Measurements from ENCODE around the gene ZNF300. TPM values are rescaled to one million over a fixed set of nuclear protein-coding genes. Genes with fewer than 3 reads are reported as not detected.
"Not testable (repeated sequence)": the region's sequence is repeated elsewhere in the genome, so short reads cannot be mapped to it uniquely, and the experiment has no call there.

Gene ZNF300
- polyA plus RNA-seq, 10 donors = 8.6 to 17.6 (median 10.4) TPM

- DNase-seq = peak; percentile 81 to 91 (median 83)
These were observed 58.0 kb downstream of the ZNF300 start for GRCh38 chr5:150846654-150847333.

GRCh38 chr5:150846308-150846653 is 58.5 kb downstream of the ZNF300 start, which contains the start of gene IRGM:
IRGM (plus strand) TSS chr5:150846521; CDS start chr5:150848124, 1,603 bp downstream.
- not testable (repeated sequence) for DNase-seq

DNA sequence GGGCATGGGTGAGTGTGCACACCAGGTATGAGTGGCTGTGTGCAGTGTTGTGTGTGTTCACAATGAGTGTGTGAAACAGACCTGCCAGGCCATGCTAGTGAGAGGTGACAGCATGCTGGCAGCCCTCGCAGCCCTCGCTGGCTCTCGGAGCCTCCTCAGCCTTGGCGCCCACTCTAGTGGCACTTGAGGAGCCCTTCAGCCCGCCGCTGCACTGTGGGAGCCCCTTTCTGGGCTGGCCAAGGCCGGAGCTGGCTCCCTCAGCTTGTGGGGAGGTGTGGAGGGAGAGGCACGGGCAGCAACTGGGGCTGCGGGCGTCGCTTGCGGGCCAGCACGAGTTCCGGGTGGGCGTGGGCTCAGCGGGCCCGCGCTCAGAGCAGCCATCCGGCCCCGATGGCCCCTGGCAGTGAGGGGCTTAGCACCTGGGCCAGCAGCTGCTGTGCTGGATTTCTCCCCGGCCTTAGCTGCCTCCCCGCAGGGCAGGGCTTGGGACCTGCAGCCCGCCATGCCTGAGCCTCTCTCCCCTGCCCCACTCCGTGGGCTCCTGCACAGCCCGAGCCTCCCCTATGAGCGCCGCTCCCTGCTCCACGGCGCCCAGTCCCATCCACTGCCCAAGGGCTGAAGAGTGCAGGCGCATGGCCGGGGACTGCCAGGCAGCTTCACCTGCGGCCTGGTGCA is 59.5 kb downstream of the ZNF300 start:
- DNase-seq = not testable (repeated sequence)

Other genes with a start within 250 kb of the ZNF300 start
- gene MYOZ3, start 243.7 kb downstream of the ZNF300 start, polyA plus RNA-seq (ENCODE audit: insufficient read length in 10 of 10) = 10 to 100 TPM in 9 of 10 donors, 1 to 10 TPM in 1; 9.8 to 20.8 (median 12.3) TPM
- 10 to 100 TPM; 36.1 to 53.9 (median 45.0) TPM for gene RBM22, start 203.9 kb downstream of the ZNF300 start, polyA plus RNA-seq (ENCODE audit: insufficient read length in 10 of 10)
- 10 to 100 TPM; 31.0 to 47.0 (median 40.5) TPM for gene DCTN4, start 146.0 kb downstream of the ZNF300 start, polyA plus RNA-seq (ENCODE audit: insufficient read length in 10 of 10)
- 10 to 100 TPM in 3 of 10 donors, 1 to 10 TPM in 7; 7.4 to 10.4 (median 9.2) TPM for gene SMIM3, start 126.2 kb downstream of the ZNF300 start, polyA plus RNA-seq (ENCODE audit: insufficient read length in 10 of 10)
- under 1 TPM in 7 of 10 donors, not detected in 3; 0.13 to 0.56 (median 0.18) TPM for gene IRGM, start 58.5 kb downstream of the ZNF300 start, polyA plus RNA-seq (ENCODE audit: insufficient read length in 10 of 10)
- 100 to 1,000 TPM in 1 of 10 donors, 10 to 100 TPM in 9; 27.9 to 119 (median 61.5) TPM for gene GPX3, start 115.6 kb upstream of the ZNF300 start, polyA plus RNA-seq (ENCODE audit: insufficient read length in 10 of 10)
- 100 to 1,000 TPM in 1 of 10 donors, 10 to 100 TPM in 9; 63.8 to 102 (median 81.3) TPM for gene TNIP1, start 176.1 kb upstream of the ZNF300 start, polyA plus RNA-seq (ENCODE audit: insufficient read length in 10 of 10)

Measured in muscle of back (tissue), 11 donors.